HL-60/S4 treated with phorbol 12-myristate 13-acetate at 8.2 ng/mL for 4 days and 3 days (cell line): Measurements from ENCODE around the gene EIF3A.
"Not testable (repeated sequence)": the region's sequence is repeated elsewhere in the genome, so short reads cannot be mapped to it uniquely, and the experiment has no call there.

Experiments
- in situ Hi-C: fragments of 300-500 bp; cut with MboI; formaldehyde crosslinking; loops from 2 replicates; pipeline ENCODE4 v1.15.0; 2022; ENCODE audit warnings: low sequenced_read_pairs

Gene EIF3A

GRCh38 chr10:119100434-119101238 lies 20.0 kb upstream of the EIF3A start:
- in situ Hi-C loops, result no loop called here

GRCh38 chr10:119098576-119098975 lies 18.0 kb upstream of the EIF3A start:
- in situ Hi-C loops, result no loop called here

- in situ Hi-C loops, result not testable (repeated sequence)
Observed at GRCh38 chr10:119096641-119097415, 16.2 kb upstream of the EIF3A start.

- in situ Hi-C loops, result no loop called here
Observed at GRCh38 chr10:119095640-119096039, 15.0 kb upstream of the EIF3A start.

- in situ Hi-C loops, result no loop called here
Observed at GRCh38 chr10:119090968-119091367, 10.4 kb upstream of the EIF3A start.

- in situ Hi-C loops, result no loop called here
Observed at GRCh38 chr10:119090026-119090795, 9.6 kb upstream of the EIF3A start.

- in situ Hi-C loops, result no loop called here
Observed at GRCh38 chr10:119087271-119087882, 6.8 kb upstream of the EIF3A start.

- in situ Hi-C loops, result no loop called here
Observed at GRCh38 chr10:119084896-119085295, 4.3 kb upstream of the EIF3A start.

GRCh38 chr10:119079599-119080520 lies 757 bp downstream of the EIF3A start:
- in situ Hi-C loops, result no loop called here

GRCh38 chr10:119078422-119079179 lies 2.0 kb downstream of the EIF3A start:
- in situ Hi-C loops, result no loop called here

GRCh38 chr10:119073584-119073983 lies 7.0 kb downstream of the EIF3A start:
- in situ Hi-C loops, result no loop called here

GRCh38 chr10:119070395-119071165 lies 10.0 kb downstream of the EIF3A start:
- in situ Hi-C loops, result no loop called here

GRCh38 chr10:119061926-119062325 lies 18.7 kb downstream of the EIF3A start:
- in situ Hi-C loops, result no loop called here

GRCh38 chr10:119061352-119061751 lies 19.3 kb downstream of the EIF3A start:
- in situ Hi-C loops, result no loop called here

GRCh38 chr10:119060107-119060506 lies 20.5 kb downstream of the EIF3A start:
- in situ Hi-C loops, result no loop called here

- in situ Hi-C loops, result no loop called here
Observed at GRCh38 chr10:119059557-119059956, 21.1 kb downstream of the EIF3A start.

GRCh38 chr10:119058010-119058409 lies 22.6 kb downstream of the EIF3A start:
- in situ Hi-C loops, result no loop called here

GRCh38 chr10:119055472-119055871 lies 25.1 kb downstream of the EIF3A start:
- in situ Hi-C loops, result no loop called here
